MM.1S (cell line): ENCODE results near the gene TNFAIP3.

Experiments used
- DNase-seq: peaks from one replicate; pipeline ENCODE4 v3.0.0-alpha.2; 2015
- H2AFZ ChIP-seq: fragments of 300-600 bp; sonication (generic); 2 replicates; pipeline ENCODE4 v1.6.0; 2016; ENCODE audit warnings: antibody characterized with exemption, low read length
- H3F3A ChIP-seq: fragments of 300-600 bp; sonication (generic); 2 replicates; pipeline ENCODE4 v1.6.1; 2016; ENCODE audit warnings: mild to moderate bottlenecking, antibody characterized with exemption, low read length, moderate library complexity, mixed read lengths; ENCODE audit not compliant: insufficient read depth
- H3K27ac ChIP-seq: fragments of 300-600 bp; sonication (generic); 2 replicates; pipeline ENCODE4 v1.5.1; 2016; ENCODE audit warnings: mild to moderate bottlenecking, low read length
- H3K27me3 ChIP-seq: fragments of 300-600 bp; sonication (generic); replicated peaks from 2 replicates; pipeline ENCODE4 v1.6.0; 2016; ENCODE audit warnings: low read length; ENCODE audit not compliant: insufficient read depth
- H3K36me3 ChIP-seq: fragments of 300-600 bp; sonication (generic); replicated peaks from 2 replicates; pipeline ENCODE4 v1.6.1; 2016; ENCODE audit warnings: mild to moderate bottlenecking, low read length, mixed read lengths; ENCODE audit not compliant: insufficient read depth
- H3K4me1 ChIP-seq: fragments of 300-600 bp; sonication (generic); 2 replicates; pipeline ENCODE4 v1.6.1; 2016; ENCODE audit warnings: low read length, mixed read lengths
- H3K4me2 ChIP-seq: fragments of 300-600 bp; sonication (generic); 2 replicates; pipeline ENCODE4 v1.6.0; 2016; ENCODE audit warnings: low read depth, low read length
- H3K4me3 ChIP-seq: fragments of 300-600 bp; sonication (generic); 2 replicates; pipeline ENCODE4 v1.5.1; 2016; ENCODE audit warnings: low read length, mixed read lengths
- H3K79me2 ChIP-seq: fragments of 300-600 bp; sonication (generic); 2 replicates; pipeline ENCODE4 v1.6.1; 2016; ENCODE audit warnings: mixed run types, low read length, mixed read lengths
- H3K9ac ChIP-seq: fragments of 300-600 bp; sonication (generic); 2 replicates; pipeline ENCODE4 v1.6.1; 2016; ENCODE audit warnings: low read length, mixed read lengths
- H3K9me2 ChIP-seq: fragments of 300-600 bp; sonication (generic); replicated peaks from 2 replicates; pipeline ENCODE4 v1.6.1; 2016; ENCODE audit warnings: mild to moderate bottlenecking, low read length, mixed read lengths; ENCODE audit not compliant: insufficient read depth
- H3K9me3 ChIP-seq: fragments of 300-600 bp; sonication (generic); replicated peaks from 2 replicates; pipeline ENCODE4 v1.6.1; 2016; ENCODE audit warnings: mild to moderate bottlenecking, low read length, mixed read lengths; ENCODE audit not compliant: insufficient read depth
- H4K20me1 ChIP-seq: fragments of 300-600 bp; sonication (generic); 2 replicates; pipeline ENCODE4 v1.6.1; 2016; ENCODE audit warnings: mild to moderate bottlenecking, low read length, moderate library complexity, mixed read lengths; ENCODE audit not compliant: insufficient read depth
- CTCF ChIP-seq: fragments of 300-600 bp; sonication (generic); IDR thresholded peaks from 2 replicates; pipeline ENCODE4 v1.5.1; 2016; ENCODE audit warnings: antibody characterized with exemption, low read length, mixed read lengths
- EZH2 ChIP-seq: fragments of 300-600 bp; sonication (generic); optimal IDR thresholded peaks from 2 replicates; pipeline ENCODE3; 2017; ENCODE audit warnings: low read depth, mild to moderate bottlenecking, antibody characterized with exemption, low read length, mixed read lengths
- EZH2phosphoT487 ChIP-seq: fragments of 300-600 bp; sonication (generic); IDR thresholded peaks from 2 replicates; pipeline ENCODE4 v1.6.1; 2018; ENCODE audit warnings: antibody characterized with exemption, low read length

TNFAIP3 gene

DNA sequence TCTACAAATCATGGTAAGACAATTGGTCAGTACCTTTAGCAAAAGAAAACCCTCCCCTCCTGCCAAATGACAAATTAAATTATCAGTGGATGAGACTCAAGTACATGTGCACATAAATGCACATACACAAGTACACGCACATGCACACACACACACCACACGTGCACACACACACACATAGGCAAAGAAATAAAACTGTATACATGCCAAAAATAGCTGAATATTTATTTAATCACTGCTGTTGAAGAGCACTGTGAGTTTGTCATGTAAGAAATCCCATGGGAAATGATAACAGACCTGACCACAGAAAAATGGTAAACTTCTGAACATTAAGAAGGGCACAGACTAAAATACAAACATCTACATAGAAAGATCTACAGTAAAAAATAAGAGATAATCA lies 46.6 kb upstream of the TNFAIP3 start:
- Histone ChIP-seq H3K9me2 (no peaks in the 10 kb centered on the region), H3F3A (peaks cover 14% of the 10 kb centered on the region; the same call in 1 of the 2 replicates), H4K20me1 (no peaks in the 10 kb centered on the region), H3K27me3 (no peaks in the 10 kb centered on the region), H3K4me1 (peaks cover 14% of the 10 kb centered on the region), H3K36me3 (no peaks in the 10 kb centered on the region), H3K27ac (no peak overlapping the region), H2AFZ (no peak overlapping the region), H3K9me3 (no peaks in the 10 kb centered on the region), H3K79me2 (no peaks in the 10 kb centered on the region), H3K4me3 (no peak overlapping the region), H3K4me2 (no peak overlapping the region), H3K9ac (no peak overlapping the region)
- TF ChIP-seq CTCF (no peak), EZH2phosphoT487 (no peak), EZH2 (no peak)
- DNase-seq, result no peak

GRCh38 chr6:137820952-137821351 lies 46.1 kb upstream of the TNFAIP3 start:
- Histone ChIP-seq H3K9me3 (no peaks in the 10 kb centered on the region), H4K20me1 (no peaks in the 10 kb centered on the region), H3K27me3 (no peaks in the 10 kb centered on the region), H3K79me2 (no peaks in the 10 kb centered on the region), H3K36me3 (no peaks in the 10 kb centered on the region), H3K9me2 (no peaks in the 10 kb centered on the region), H3K4me1 (peaks cover 9% of the 10 kb centered on the region), H3K27ac (no peak overlapping the region), H3K9ac (no peak overlapping the region), H3K4me3 (no peak overlapping the region), H2AFZ (no peak overlapping the region), H3K4me2 (no peak overlapping the region), H3F3A (peaks cover 9% of the 10 kb centered on the region; the same call in 1 of the 2 replicates)
- DNase-seq, result no peak
- TF ChIP-seq EZH2phosphoT487 (no peak), EZH2 (no peak), CTCF (no peak)

GRCh38 chr6:137821491-137821890 lies 45.6 kb upstream of the TNFAIP3 start:
- no peaks in the 10 kb centered on the region for H3K36me3 ChIP-seq
- no peaks in the 10 kb centered on the region for H3K9me3 ChIP-seq
- no peaks in the 10 kb centered on the region for H3K79me2 ChIP-seq
- no peak for DNase-seq
- 0 out of 2 replicates have a peak, but pooled peaks cover 7% of the 10 kb centered on the region for H3F3A ChIP-seq
- H4K20me1 ChIP-seq, result no peaks in the 10 kb centered on the region
- no peak overlapping the region for H3K4me3 ChIP-seq
- peaks cover 9% of the 10 kb centered on the region for H3K4me1 ChIP-seq
- no peak overlapping the region for H2AFZ ChIP-seq
- H3K9me2 ChIP-seq, result no peaks in the 10 kb centered on the region
- no peak overlapping the region for H3K9ac ChIP-seq
- TF ChIP-seq EZH2phosphoT487 (no peak), EZH2 (no peak), CTCF (no peak)
- no peaks in the 10 kb centered on the region for H3K27me3 ChIP-seq
- H3K4me2 ChIP-seq, result no peak overlapping the region
- H3K27ac ChIP-seq, result no peak overlapping the region
